HCT116 (cell line): Measurements from ENCODE around the gene SRPRA. TPM values are rescaled to one million over a fixed set of nuclear protein-coding genes. Genes with fewer than 3 reads are reported as not detected.

Experiments used
- total RNA-seq: library from RNA; stranded (reverse); gene quantifications from one replicate; pipeline ENCODE4 v1.2.1, GENCODE V29; 2021; ENCODE audit not compliant: unreplicated experiment

Gene SRPRA
- total RNA-seq, 1 experiment from 2014 or later: 74.5 TPM

Other genes starting within 250 kb of the SRPRA start
- 16.9 TPM for gene CDON, start 206.0 kb downstream of the SRPRA start, total RNA-seq
- gene RPUSD4, start 57.2 kb downstream of the SRPRA start, total RNA-seq: 40.1 TPM
- gene FAM118B, start 57.1 kb downstream of the SRPRA start, total RNA-seq: 12.8 TPM
- gene FOXRED1, start 259 bp upstream of the SRPRA start, total RNA-seq: 41.3 TPM
- gene TIRAP, start 14.2 kb upstream of the SRPRA start, total RNA-seq: 10.8 TPM
- 25.6 TPM for gene DCPS, start 35.2 kb upstream of the SRPRA start, total RNA-seq
- gene ST3GAL4, start 86.8 kb upstream of the SRPRA start, total RNA-seq: 13.1 TPM